MCF 10A (cell line): ENCODE measurements around the gene KCNC4. TPM values are rescaled to one million over a fixed set of nuclear protein-coding genes. Genes with fewer than 3 reads are reported as not detected.

Source experiments
- BruUV-seq: library from RNA; stranded (reverse); fragments of 400-500 nt; replicated peaks from 2 replicates; lab custom pipeline; 2021; lab: Mats Ljungman, UMichigan
- CTCF ChIA-PET: fragments of 300-600 bp; sonication (Branson Sonifier 250); formaldehyde crosslinking; extraction: SDS; loops from one replicate; lab custom pipeline; 2021; ENCODE audit warnings: antibody characterized with exemption, inconsistent platforms; lab: Yijun Ruan, JAX
- POLR2A ChIA-PET: fragments of 300-600, 350-650 bp; sonication (Branson Sonifier 250); formaldehyde crosslinking; extraction: SDS; loops from one replicate; lab custom pipeline; 2020; ENCODE audit warnings: antibody characterized with exemption, inconsistent platforms; lab: Yijun Ruan, JAX
- DNase-seq: peaks from one replicate; pipeline ENCODE4 v3.0.0-alpha.2; 2018; ENCODE audit not compliant: unreplicated experiment
- H3K27ac Mint-ChIP-seq: one replicate; pipeline ENCODE4 v1.8.0; 2022; ENCODE audit warnings: mild to moderate bottlenecking, low read depth, mixed read lengths; ENCODE audit not compliant: unreplicated experiment
- H3K27me3 Mint-ChIP-seq: one replicate; pipeline ENCODE4 v1.8.0; 2022; ENCODE audit warnings: mixed read lengths; ENCODE audit not compliant: insufficient read depth, unreplicated experiment
- H3K36me3 Mint-ChIP-seq: one replicate; pipeline ENCODE4 v1.8.0; 2022; ENCODE audit warnings: mild to moderate bottlenecking, moderate library complexity, mixed read lengths; ENCODE audit not compliant: insufficient read depth, unreplicated experiment
- H3K4me1 Mint-ChIP-seq: one replicate; pipeline ENCODE4 v1.8.0; 2022; ENCODE audit warnings: mixed read lengths; ENCODE audit not compliant: insufficient read depth, unreplicated experiment
- H3K4me3 Mint-ChIP-seq: one replicate; pipeline ENCODE4 v1.8.0; 2022; ENCODE audit warnings: mild to moderate bottlenecking, moderate library complexity, mixed read lengths; ENCODE audit not compliant: unreplicated experiment
- H3K9me3 Mint-ChIP-seq: one replicate; pipeline ENCODE4 v1.8.0; 2022; ENCODE audit warnings: mixed read lengths; ENCODE audit not compliant: unreplicated experiment
- intact Hi-C: fragments of 100-400 bp; cut with micrococcal nuclease; formaldehyde crosslinking; loops from 2 replicates; pipeline ENCODE4 v1.14.1; 2022
- total RNA-seq: library from RNA; stranded (reverse); gene quantifications from 2 replicates; pipeline ENCODE4 v1.2.3, GENCODE V29; 2022
- TF ChIP-seq, protein P1 (sequence below): fragments of 200-600 bp; IDR thresholded peaks from one replicate; pipeline ENCODE4 v1.8.0; 2022; ENCODE audit warnings: antibody characterized with exemption, mild to moderate bottlenecking; ENCODE audit not compliant: unreplicated experiment

The KCNC4 gene
- total RNA-seq, 1 experiment from 2014 or later, result 1.3 TPM

- DNase-seq, result no peak
- intact Hi-C loops, result no loop called here
- TF ChIP-seq, protein P1, sequence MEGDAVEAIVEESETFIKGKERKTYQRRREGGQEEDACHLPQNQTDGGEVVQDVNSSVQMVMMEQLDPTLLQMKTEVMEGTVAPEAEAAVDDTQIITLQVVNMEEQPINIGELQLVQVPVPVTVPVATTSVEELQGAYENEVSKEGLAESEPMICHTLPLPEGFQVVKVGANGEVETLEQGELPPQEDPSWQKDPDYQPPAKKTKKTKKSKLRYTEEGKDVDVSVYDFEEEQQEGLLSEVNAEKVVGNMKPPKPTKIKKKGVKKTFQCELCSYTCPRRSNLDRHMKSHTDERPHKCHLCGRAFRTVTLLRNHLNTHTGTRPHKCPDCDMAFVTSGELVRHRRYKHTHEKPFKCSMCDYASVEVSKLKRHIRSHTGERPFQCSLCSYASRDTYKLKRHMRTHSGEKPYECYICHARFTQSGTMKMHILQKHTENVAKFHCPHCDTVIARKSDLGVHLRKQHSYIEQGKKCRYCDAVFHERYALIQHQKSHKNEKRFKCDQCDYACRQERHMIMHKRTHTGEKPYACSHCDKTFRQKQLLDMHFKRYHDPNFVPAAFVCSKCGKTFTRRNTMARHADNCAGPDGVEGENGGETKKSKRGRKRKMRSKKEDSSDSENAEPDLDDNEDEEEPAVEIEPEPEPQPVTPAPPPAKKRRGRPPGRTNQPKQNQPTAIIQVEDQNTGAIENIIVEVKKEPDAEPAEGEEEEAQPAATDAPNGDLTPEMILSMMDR, result no peak
- Mint-ChIP-seq H3K9me3 (no peaks in the 10 kb centered on the region), H3K27me3 (no peaks in the 10 kb centered on the region), H3K4me3 (no peak overlapping the region), H3K4me1 (no peaks in the 10 kb centered on the region), H3K36me3 (peaks cover 4% of the 10 kb centered on the region), H3K27ac (no peak overlapping the region)
- no TSS peak for BruUV-seq
- ChIA-PET POLR2A (no interaction called here), CTCF (interaction anchor here (0.6 to 1.5 kb wide), 3 partner anchors 7 to 210 kb away, joined by 3 to 4 read pairs (median 3); no protein-coding TSS in a partner anchor)
Observed at GRCh38 chr1:110250008-110250407, 39.9 kb downstream of the KCNC4 start.

DNA sequence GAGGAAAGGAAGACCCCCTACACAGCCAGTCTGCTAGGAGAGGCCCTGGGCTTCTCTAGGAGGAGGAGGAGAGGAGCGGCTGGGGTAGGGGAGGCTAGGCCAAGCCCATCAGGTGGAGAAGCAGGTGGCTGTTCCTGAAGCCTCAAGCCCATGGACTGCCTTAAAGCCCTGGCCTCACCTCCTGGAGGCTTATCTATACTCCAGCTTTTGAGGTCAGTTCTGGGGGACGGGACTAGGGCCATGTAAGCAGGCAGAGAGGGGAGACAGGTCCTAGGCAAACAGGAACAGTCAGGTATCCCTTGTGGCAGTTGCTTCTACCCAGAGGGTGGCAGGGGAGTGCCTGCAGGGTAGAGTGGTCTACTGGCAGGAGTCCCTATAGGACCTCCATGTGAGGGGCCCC, 40.6 kb downstream of the KCNC4 start:
- intact Hi-C loops, result no loop called here
- peaks cover 4% of the 10 kb centered on the region for H3K36me3 Mint-ChIP-seq
- ChIA-PET CTCF (interaction anchor here (0.7 to 1.5 kb wide), 2 partner anchors 53 to 209 kb away, joined by 3 read pairs; no protein-coding TSS in a partner anchor), POLR2A (no interaction called here)
- BruUV-seq, result no TSS peak
- no peak overlapping the region for H3K4me3 Mint-ChIP-seq
- H3K27ac Mint-ChIP-seq, result no peak overlapping the region
- H3K4me1 Mint-ChIP-seq, result no peaks in the 10 kb centered on the region
- no peaks in the 10 kb centered on the region for H3K9me3 Mint-ChIP-seq
- DNase-seq, result no peak
- TF ChIP-seq, protein P1, result no peak
- H3K27me3 Mint-ChIP-seq, result no peaks in the 10 kb centered on the region

GRCh38 chr1:110253213-110253612, 43.1 kb downstream of the KCNC4 start:
- H3K36me3 Mint-ChIP-seq, result peaks cover 4% of the 10 kb centered on the region
- ChIA-PET CTCF (interaction anchor here (0.7 to 2.1 kb wide), 2 partner anchors 45 to 1689 kb away, joined by 4 to 9 read pairs; no protein-coding TSS in a partner anchor), POLR2A (no interaction called here)
- H3K27ac Mint-ChIP-seq, result no peak overlapping the region
- DNase-seq, result no peak
- H3K27me3 Mint-ChIP-seq, result no peaks in the 10 kb centered on the region
- H3K4me1 Mint-ChIP-seq, result no peaks in the 10 kb centered on the region
- no peaks in the 10 kb centered on the region for H3K9me3 Mint-ChIP-seq
- intact Hi-C loops, result no loop called here
- BruUV-seq, result no TSS peak
- H3K4me3 Mint-ChIP-seq, result no peak overlapping the region
- TF ChIP-seq, protein P1, result no peak

DNA sequence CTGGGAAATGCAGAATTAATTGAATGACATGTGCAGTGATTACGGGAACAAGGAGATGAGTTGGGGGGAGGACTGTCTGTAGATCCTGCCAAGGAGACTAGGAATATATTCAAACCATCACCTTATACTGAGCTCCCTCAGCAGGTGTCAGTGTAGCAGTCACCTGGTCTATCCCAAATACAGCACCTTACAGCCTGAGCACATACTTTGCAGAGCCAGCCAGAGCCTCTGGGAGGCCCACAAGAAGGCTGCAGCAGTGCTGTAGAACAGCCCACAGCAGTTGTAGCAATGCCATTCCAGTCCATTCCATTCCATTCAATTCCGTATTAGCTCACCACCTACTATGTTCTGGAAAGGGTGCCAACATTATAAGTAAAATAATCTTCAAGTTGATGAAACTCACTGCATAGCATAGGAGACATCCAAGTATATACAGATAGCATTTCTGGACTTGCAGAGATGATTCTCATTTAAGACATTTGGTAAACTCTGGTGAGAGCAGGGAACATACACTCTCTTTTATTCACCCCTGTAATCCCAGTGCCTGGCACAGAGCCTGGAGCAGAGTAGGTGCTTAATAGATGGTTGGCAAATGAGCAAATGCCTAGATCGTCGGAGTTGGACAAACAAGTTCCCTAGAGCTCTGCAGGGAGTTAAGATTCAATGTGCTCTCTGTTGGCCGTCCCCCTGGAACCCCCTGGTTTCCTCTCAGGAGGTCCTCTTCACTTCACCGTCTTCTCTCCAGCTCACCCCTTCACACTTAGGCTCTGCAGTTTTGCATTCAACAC, 44.7 kb downstream of the KCNC4 start:
- POLR2A ChIA-PET, result no interaction called here
- no peak for DNase-seq
- H3K27ac Mint-ChIP-seq, result no peak overlapping the region
- no TSS peak for BruUV-seq
- TF ChIP-seq, protein P1, result no peak
- CTCF ChIA-PET, result interaction anchor here (0.5 to 0.9 kb wide), 3 partner anchors 10 to 51 kb away, joined by 3 to 5 read pairs (median 3); no protein-coding TSS in a partner anchor
- peaks cover 4% of the 10 kb centered on the region for H3K36me3 Mint-ChIP-seq
- no peaks in the 10 kb centered on the region for H3K9me3 Mint-ChIP-seq
- no peaks in the 10 kb centered on the region for H3K27me3 Mint-ChIP-seq
- no peak overlapping the region for H3K4me3 Mint-ChIP-seq
- H3K4me1 Mint-ChIP-seq, result peaks cover 7% of the 10 kb centered on the region
- intact Hi-C loops, result no loop called here
